NB4 (cell line): ENCODE results near the gene ADISSP.

Experiments used
- POLR2A ChIP-seq: IDR thresholded peaks from 2 replicates; pipeline ENCODE4 v1.6.1; 2011; ENCODE audit warnings: mild to moderate bottlenecking; ENCODE audit not compliant: insufficient read length; ENCODE audit errors: extremely low read depth
- TF ChIP-seq, protein P1 (sequence below): IDR thresholded peaks from one replicate; pipeline ENCODE4 v1.5.1; 2012; ENCODE audit warnings: low read depth, low read length

DNA sequence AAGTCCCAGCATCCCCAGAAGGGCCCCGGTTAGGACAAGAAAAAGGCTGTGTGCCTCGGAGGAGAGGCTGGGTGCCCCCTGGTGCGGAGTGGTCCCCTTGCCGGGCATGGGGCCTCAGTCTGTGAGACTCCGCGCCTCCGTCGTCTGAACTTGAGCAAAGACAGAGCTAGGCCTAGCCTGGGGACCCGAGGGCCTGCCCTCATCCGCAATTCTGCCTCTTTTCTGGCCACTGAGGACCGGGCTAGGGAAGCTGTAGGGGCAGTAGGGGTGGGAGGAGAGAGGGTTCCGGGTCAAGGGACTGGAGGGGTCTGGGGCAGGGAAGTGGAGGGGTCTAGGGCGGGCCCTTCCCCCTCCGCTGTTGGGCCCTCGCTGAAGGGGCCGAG, 35.6 kb downstream of the ADISSP start:
- TF ChIP-seq, protein P1, sequence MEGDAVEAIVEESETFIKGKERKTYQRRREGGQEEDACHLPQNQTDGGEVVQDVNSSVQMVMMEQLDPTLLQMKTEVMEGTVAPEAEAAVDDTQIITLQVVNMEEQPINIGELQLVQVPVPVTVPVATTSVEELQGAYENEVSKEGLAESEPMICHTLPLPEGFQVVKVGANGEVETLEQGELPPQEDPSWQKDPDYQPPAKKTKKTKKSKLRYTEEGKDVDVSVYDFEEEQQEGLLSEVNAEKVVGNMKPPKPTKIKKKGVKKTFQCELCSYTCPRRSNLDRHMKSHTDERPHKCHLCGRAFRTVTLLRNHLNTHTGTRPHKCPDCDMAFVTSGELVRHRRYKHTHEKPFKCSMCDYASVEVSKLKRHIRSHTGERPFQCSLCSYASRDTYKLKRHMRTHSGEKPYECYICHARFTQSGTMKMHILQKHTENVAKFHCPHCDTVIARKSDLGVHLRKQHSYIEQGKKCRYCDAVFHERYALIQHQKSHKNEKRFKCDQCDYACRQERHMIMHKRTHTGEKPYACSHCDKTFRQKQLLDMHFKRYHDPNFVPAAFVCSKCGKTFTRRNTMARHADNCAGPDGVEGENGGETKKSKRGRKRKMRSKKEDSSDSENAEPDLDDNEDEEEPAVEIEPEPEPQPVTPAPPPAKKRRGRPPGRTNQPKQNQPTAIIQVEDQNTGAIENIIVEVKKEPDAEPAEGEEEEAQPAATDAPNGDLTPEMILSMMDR = no peak
- no peak for TF ChIP-seq POLR2A
